Gastroesophageal sphincter (tissue), 3 donors: Measurements from ENCODE around the gene NRXN3.

Source experiments
- EP300 ChIP-seq: sonication (generic); formaldehyde crosslinking; IDR thresholded peaks from one replicate; pipeline ENCODE4 v1.6.1; 2017; ENCODE audit warnings: antibody characterized with exemption, mild to moderate bottlenecking
- POLR2A ChIP-seq, 2 donors: fragments of 450-650 bp; IDR thresholded peaks; one replicate each; pipeline ENCODE4 v1.6.1; 2017; ENCODE audit warnings: antibody characterized with exemption in 2 of 2, mild to moderate bottlenecking in 2 of 2, moderate library complexity in 1 of 2
- POLR2AphosphoS5 ChIP-seq: sonication (generic); formaldehyde crosslinking; IDR thresholded peaks from one replicate; pipeline ENCODE4 v1.6.1; 2017; ENCODE audit warnings: antibody characterized with exemption
- TF ChIP-seq, protein P1 (sequence below), 4 experiments: fragments of 200-600 bp in 2 of 4; fragments of 450-650 bp in 2 of 4; sonication (generic) in 1 of 4; IDR thresholded peaks; one replicate each; pipeline ENCODE4 v1.5.1; 2017 to 2019; ENCODE audit warnings: antibody characterized with exemption in 4 of 4, mild to moderate bottlenecking in 2 of 4, moderate library complexity in 2 of 4

DNA sequence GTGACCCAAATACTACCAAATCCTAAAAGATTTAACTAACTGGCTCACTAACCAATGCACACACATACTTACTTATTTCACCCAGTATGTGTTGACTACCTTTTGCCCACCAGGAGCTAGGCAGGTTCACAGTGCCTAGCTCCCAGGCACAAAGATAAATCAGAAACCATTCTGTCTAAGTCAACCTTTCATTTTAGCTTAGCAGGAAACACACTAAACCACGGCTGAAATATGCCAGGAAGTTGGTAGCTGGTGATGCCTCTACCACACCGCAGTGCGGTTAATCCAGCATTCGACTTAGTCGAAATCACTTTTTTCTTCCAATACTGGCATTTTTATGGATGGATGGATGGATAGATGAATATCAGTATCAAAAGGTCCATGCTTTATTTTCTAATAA lies 1443.5 kb downstream of the NRXN3 start:
- TF ChIP-seq, protein P1, sequence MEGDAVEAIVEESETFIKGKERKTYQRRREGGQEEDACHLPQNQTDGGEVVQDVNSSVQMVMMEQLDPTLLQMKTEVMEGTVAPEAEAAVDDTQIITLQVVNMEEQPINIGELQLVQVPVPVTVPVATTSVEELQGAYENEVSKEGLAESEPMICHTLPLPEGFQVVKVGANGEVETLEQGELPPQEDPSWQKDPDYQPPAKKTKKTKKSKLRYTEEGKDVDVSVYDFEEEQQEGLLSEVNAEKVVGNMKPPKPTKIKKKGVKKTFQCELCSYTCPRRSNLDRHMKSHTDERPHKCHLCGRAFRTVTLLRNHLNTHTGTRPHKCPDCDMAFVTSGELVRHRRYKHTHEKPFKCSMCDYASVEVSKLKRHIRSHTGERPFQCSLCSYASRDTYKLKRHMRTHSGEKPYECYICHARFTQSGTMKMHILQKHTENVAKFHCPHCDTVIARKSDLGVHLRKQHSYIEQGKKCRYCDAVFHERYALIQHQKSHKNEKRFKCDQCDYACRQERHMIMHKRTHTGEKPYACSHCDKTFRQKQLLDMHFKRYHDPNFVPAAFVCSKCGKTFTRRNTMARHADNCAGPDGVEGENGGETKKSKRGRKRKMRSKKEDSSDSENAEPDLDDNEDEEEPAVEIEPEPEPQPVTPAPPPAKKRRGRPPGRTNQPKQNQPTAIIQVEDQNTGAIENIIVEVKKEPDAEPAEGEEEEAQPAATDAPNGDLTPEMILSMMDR (IDR thresholded peaks at IDR 0.05): no peak
- TF ChIP-seq POLR2AphosphoS5: no peak
- TF ChIP-seq EP300: no peak
- TF ChIP-seq POLR2A (IDR thresholded peaks at IDR 0.05): no peak
